Lung (tissue), 12 donors: ENCODE data around the gene UBXN11. TPM values are rescaled to one million over a fixed set of nuclear protein-coding genes. Genes with fewer than 3 reads are reported as not detected.

Experiments
- ATAC-seq: fragments of 200-7000 bp; cut with Tn5 transposase; one replicate; pipeline ENCODE4 v1.9.1; 2020; ENCODE audit warnings: moderate number of reproducible peaks; ENCODE audit not compliant: insufficient read depth, low FRiP score
- DNase-seq, 3 donors: peaks; one replicate each; pipeline ENCODE4 v3.0.0-alpha.2; 2013 to 2017
- H3K27ac ChIP-seq, 2 donors: one replicate each; pipeline ENCODE4 v1.5.1; 2013; ENCODE audit warnings: mild to moderate bottlenecking in 2 of 2, moderate library complexity in 2 of 2, control low read depth in 1 of 2, inconsistent platforms in 1 of 2, low read depth in 1 of 2, low read length in 1 of 2
- H3K27me3 ChIP-seq, 3 donors: one replicate each; pipeline ENCODE4 v1.5.1; 2013; ENCODE audit warnings: low read length in 2 of 3; ENCODE audit not compliant: control insufficient read depth in 3 of 3, insufficient read depth in 3 of 3
- H3K36me3 ChIP-seq, 4 donors: one replicate each; pipeline ENCODE4 v1.5.1; 2013; ENCODE audit warnings: low read length in 4 of 4, mild to moderate bottlenecking in 1 of 4, moderate library complexity in 1 of 4; ENCODE audit not compliant: control insufficient read depth in 4 of 4, insufficient read depth in 4 of 4
- H3K4me1 ChIP-seq, 5 donors: one replicate each; pipeline ENCODE4 v1.5.1; 2013; ENCODE audit warnings: low read length in 5 of 5, mild to moderate bottlenecking in 2 of 5, moderate library complexity in 1 of 5; ENCODE audit not compliant: control insufficient read depth in 5 of 5, insufficient read depth in 5 of 5
- H3K4me3 ChIP-seq: one replicate; pipeline ENCODE4 v1.5.1; 2013; ENCODE audit warnings: mild to moderate bottlenecking, control low read depth, moderate library complexity
- H3K9ac ChIP-seq, 2 donors: one replicate each; pipeline ENCODE4 v1.5.1; 2013; ENCODE audit warnings: low read length in 2 of 2, control low read depth in 1 of 2; ENCODE audit not compliant: insufficient read depth in 1 of 2
- H3K9me3 ChIP-seq, 4 donors: one replicate each; pipeline ENCODE4 v1.5.1; 2013; ENCODE audit warnings: low read length in 3 of 4, mild to moderate bottlenecking in 1 of 4, moderate library complexity in 1 of 4; ENCODE audit not compliant: control insufficient read depth in 4 of 4, insufficient read depth in 3 of 4
- WGBS, 2 donors: extraction: QIAGEN DNeasy Blood & Tissue Kit; methylation state at CpG; one replicate each; pipeline ENCODE4 v1.1.7; 2013; 5-methylcytosine and 5-hydroxymethylcytosine counted together
- polyA plus RNA-seq, 2 donors: library from polyadenylated mRNA; stranded (reverse); fragments of 200-250 nt; gene quantifications; one replicate each; pipeline ENCODE4 v1.2.1, GENCODE V29; 2013
- total RNA-seq, 2 donors: library from RNA; depleted of rRNA in 1 of 2; stranded (reverse); fragments of >200 nt in 1 of 2; gene quantifications; one replicate each; pipeline ENCODE4 v1.2.1, GENCODE V29; 2014 to 2021
- TF ChIP-seq, protein P1 (sequence below): IDR thresholded peaks from 2 replicates; pipeline ENCODE4 v1.5.1; 2012; ENCODE audit warnings: mild to moderate bottlenecking; ENCODE audit errors: control extremely low read depth, extremely low read depth
- donor health status: control.
- donor health status: control.
- donor health status: Bipolar disorder and iron deficiency.
- donor health status: healthy.
- donor health status: DM: yes; HTN: yes; CAD: no.

The UBXN11 gene
- total and polyA plus RNA-seq, 4 donors: 20.1 to 82.1 (median 54.9) TPM

GRCh38 chr1:26277261-26277661 lies 29.2 kb downstream of the UBXN11 start:
- Histone ChIP-seq H3K9ac (no peak overlapping the region), H3K36me3 (peaks cover 0 to 13% (median 7%) of the 10 kb centered on the region in 4 donors), H3K4me1 (peaks cover 9 to 38% (median 29%) of the 10 kb centered on the region in 5 donors), H3K27ac (peak overlapping the region; percentile 63 to 96), H3K4me3 (no peak overlapping the region), H3K27me3 (no peaks in the 10 kb centered on the region), H3K9me3 (no peaks in the 10 kb centered on the region)
- DNase-seq (no peak), ATAC-seq (no peak)
- WGBS, 2 donors: 67 to 83% methylated on average over 3 of the region's 3 CpGs
- TF ChIP-seq, protein P1, sequence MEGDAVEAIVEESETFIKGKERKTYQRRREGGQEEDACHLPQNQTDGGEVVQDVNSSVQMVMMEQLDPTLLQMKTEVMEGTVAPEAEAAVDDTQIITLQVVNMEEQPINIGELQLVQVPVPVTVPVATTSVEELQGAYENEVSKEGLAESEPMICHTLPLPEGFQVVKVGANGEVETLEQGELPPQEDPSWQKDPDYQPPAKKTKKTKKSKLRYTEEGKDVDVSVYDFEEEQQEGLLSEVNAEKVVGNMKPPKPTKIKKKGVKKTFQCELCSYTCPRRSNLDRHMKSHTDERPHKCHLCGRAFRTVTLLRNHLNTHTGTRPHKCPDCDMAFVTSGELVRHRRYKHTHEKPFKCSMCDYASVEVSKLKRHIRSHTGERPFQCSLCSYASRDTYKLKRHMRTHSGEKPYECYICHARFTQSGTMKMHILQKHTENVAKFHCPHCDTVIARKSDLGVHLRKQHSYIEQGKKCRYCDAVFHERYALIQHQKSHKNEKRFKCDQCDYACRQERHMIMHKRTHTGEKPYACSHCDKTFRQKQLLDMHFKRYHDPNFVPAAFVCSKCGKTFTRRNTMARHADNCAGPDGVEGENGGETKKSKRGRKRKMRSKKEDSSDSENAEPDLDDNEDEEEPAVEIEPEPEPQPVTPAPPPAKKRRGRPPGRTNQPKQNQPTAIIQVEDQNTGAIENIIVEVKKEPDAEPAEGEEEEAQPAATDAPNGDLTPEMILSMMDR: no peak

GRCh38 chr1:26276432-26276838 lies 30.0 kb downstream of the UBXN11 start:
- DNase-seq (no peak), ATAC-seq (no peak)
- Histone ChIP-seq H3K9me3 (no peaks in the 10 kb centered on the region), H3K27ac (peak overlapping the region; percentile 67 to 96), H3K36me3 (peaks cover 0 to 20% (median 10%) of the 10 kb centered on the region in 4 donors), H3K4me1 (peaks cover 5 to 32% (median 26%) of the 10 kb centered on the region in 5 donors), H3K4me3 (no peak overlapping the region), H3K9ac (no peak overlapping the region), H3K27me3 (no peaks in the 10 kb centered on the region)
- TF ChIP-seq, protein P1: no peak
- 68 to 69% methylated on average over 2 of the region's 2 CpGs for WGBS, 2 donors

- ATAC-seq (peak; percentile 49), DNase-seq (peak; percentile 79 to 87 (median 87))
- H3K9ac ChIP-seq: no peak overlapping the region
- no peaks in the 10 kb centered on the region for H3K27me3 ChIP-seq
- TF ChIP-seq, protein P1: peak; percentile 85
- WGBS, 2 donors: 25 to 34% methylated on average over 3 of the region's 3 CpGs
- H3K36me3 ChIP-seq: peaks cover 0 to 22% (median 11%) of the 10 kb centered on the region in 4 donors
- H3K9me3 ChIP-seq: no peaks in the 10 kb centered on the region
- peaks cover 5 to 26% (median 21%) of the 10 kb centered on the region in 5 donors for H3K4me1 ChIP-seq
- H3K4me3 ChIP-seq: no peak overlapping the region
- peak overlapping the region; percentile 67 to 96 for H3K27ac ChIP-seq
Observed at GRCh38 chr1:26275580-26276431, 30.6 kb downstream of the UBXN11 start.
